ENCODE measurements around the gene HERPUD1.

The HERPUD1 gene

DNA sequence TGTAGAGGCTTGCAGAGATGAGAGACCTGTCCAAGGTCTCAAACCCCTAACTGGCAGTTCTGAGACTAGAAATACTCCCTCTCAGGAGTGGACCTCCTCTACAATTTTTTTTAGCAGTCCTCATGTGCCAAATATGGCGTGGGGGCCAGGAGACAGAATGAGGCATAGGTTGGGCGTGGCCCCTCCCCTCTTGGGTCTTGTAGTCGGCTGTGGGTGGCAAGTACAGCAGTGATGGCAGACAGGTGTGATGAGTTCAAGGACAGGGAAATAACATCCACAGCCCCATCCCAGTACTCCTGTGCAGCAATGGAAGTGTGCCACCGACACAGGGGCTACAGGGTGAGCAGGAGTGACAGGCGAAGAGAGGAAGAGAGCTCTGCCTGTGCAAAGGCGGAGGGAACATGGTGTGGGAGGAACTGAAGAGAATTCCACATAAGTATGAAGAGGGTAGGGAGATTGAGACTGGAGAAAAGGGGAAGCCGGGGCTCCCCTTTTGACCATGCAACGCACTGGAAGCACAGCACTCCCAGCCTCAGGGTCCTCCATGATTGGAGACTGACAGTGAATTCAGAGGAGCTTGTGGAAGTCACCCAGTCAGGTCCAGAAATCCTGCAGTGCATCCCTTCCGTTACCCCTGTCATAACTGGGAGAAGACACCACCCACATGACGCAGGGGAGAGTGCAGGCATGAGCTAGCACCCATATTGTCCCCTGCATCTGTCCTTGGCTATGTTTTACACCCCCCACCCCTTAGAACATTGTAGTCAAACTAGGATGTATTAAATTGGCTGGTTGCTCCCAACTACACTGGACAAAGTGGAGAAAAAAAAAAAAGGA is 15.0 kb downstream of the HERPUD1 start:
- H3K27ac ChIP-seq = no peak overlapping the region
- TF ChIP-seq, protein P1, sequence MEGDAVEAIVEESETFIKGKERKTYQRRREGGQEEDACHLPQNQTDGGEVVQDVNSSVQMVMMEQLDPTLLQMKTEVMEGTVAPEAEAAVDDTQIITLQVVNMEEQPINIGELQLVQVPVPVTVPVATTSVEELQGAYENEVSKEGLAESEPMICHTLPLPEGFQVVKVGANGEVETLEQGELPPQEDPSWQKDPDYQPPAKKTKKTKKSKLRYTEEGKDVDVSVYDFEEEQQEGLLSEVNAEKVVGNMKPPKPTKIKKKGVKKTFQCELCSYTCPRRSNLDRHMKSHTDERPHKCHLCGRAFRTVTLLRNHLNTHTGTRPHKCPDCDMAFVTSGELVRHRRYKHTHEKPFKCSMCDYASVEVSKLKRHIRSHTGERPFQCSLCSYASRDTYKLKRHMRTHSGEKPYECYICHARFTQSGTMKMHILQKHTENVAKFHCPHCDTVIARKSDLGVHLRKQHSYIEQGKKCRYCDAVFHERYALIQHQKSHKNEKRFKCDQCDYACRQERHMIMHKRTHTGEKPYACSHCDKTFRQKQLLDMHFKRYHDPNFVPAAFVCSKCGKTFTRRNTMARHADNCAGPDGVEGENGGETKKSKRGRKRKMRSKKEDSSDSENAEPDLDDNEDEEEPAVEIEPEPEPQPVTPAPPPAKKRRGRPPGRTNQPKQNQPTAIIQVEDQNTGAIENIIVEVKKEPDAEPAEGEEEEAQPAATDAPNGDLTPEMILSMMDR (conservative IDR thresholded peaks at IDR 0.05) = no peak

DNA sequence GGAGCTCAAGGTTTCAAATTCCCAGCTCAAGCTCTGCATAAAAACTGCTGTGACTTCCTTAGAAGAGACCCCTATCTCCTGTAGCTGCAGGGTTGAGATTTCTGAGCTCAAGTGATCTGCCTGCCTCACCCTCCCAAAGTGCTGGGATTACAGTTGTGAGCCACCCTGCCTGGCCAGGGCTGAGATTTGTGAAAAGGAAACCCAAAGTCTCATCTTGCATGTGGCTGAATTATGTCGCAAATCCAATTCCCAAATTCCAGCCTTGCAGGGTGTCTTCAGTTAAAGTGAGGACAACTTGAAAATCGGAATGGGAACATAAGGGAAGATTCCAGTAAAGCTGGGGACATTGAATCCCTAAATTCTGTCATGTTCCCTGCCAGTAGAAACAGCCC is 15.7 kb downstream of the HERPUD1 start:
- no peak overlapping the region for H3K27ac ChIP-seq
- TF ChIP-seq, protein P1 (conservative IDR thresholded peaks at IDR 0.05) = no peak

DNA sequence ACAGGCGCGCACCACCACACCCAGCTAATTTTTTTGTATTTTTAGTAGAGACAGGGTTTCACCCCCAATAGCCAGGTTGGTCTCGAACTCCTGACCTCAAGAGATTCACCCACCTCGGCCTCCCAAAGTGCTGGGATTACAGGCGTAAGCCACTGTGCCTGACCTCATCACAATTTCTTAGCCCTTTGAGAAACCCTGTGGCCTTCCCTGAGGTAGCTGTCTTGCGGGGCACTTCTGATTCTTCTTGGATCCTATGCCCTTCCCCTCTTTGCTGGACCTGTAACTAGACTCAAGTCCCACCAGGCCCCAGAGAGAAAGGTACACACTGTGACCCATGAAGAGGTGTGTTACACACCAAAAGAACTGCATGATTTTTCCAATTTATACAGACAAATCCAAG is 16.3 kb downstream of the HERPUD1 start:
- no peak overlapping the region for H3K27ac ChIP-seq
- TF ChIP-seq, protein P1 (conservative IDR thresholded peaks at IDR 0.05) = no peak

DNA sequence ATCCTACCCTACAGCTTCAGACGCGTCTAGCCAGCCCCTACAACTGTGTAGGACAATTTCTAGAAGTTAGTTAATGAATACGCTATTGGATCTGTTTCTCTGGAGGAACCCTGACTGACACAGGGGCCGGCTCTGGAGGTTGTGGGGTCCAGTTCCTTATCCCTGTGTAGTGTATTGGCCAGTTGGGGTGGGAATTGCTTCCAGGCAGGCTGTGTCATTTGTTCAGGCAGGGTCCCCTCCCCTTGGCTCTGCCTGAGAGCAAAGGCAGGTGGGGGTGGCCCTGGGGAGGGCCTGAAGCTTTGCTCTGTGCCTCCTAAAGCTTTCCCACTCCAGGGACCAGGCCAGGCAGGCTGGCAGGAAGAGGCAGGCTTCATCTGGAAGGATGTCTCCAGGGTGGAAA is 18.1 kb downstream of the HERPUD1 start:
- no peak overlapping the region for H3K27ac ChIP-seq
- TF ChIP-seq, protein P1 (conservative IDR thresholded peaks at IDR 0.05) = no peak

DNA sequence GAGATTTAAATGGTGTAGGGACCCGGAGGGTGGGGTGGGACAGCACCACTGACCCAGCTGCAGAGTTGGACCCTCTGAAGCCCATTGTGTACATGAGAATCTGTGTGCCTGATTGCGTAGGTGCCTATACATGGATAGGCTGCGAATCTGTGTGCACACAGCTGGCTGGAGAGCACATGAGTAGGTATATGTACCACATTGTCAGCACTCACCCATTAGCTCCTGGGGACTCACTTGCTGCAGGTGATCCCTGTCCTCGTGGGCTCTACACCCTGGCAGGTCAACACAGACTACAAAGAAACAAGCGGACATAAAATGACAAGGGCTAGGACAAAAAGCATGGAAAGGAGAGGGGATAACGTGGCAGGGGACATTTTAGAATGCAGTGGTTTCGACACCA is 18.5 kb downstream of the HERPUD1 start:
- TF ChIP-seq, protein P1 (conservative IDR thresholded peaks at IDR 0.05) = no peak
- no peak overlapping the region for H3K27ac ChIP-seq

DNA sequence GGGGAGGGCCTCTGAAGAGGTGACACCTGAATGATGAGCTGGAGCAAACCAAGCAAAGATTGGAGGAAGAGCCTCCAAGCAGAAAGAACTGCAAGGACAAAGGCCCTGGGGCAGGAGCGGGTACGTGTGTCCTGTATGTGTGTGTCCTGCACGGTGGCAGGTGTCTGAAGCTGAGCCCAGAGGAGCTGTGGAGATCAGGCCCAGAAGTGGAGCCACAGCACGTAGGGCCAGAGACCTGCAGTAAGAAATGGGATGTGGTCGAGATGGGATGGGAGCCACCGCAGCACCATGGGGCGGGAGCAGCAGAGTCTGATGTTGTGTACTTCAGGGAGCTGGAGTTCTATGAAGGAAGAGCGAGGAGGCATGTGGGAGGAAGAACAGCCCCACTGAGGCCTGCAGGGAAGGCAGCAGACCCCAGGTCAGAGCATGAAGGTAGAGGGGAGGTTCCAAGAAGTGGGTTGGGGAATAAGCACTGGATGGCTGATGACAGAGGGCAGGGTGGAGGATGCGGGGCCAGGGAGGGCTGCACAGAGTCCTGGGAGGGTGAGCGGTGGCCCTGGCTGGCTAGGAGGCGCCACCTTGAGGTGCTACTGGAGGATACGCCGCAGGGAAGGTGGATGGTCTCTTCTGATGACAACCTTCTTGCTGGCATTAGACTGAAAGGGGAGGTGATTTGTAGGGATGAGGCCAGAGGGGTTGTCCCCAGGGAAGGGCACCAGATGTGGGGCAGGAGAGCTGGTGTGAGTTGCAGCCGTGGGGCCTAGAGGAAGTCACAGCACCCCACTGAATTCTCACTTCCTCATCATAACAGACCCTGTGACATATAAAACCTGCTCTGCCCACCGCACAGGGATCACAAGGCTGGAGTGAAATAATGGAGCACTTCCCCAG is 19.2 kb downstream of the HERPUD1 start:
- H3K27ac ChIP-seq = no peak overlapping the region
- TF ChIP-seq, protein P1 (conservative IDR thresholded peaks at IDR 0.05) = peak; percentile 60

DNA sequence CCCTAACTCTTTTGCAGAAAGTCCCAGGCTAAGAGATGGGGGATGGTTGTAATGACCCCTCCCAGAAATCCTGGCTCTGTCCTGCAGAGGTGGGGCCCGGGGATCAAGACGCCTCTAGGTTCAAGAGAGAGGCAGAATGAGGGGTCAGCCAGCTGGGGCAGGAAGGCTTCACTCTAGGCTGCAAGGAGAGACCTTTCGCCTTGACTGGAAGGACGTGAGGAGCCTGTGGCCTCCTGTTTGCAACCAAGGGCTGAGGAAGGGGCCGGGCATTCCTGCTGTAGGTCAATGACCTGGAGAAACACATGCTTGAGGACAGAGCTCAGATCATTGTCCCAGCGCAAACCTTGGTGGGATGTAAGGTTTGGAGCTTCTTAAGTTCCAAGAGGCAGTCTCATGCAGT is 21.1 kb downstream of the HERPUD1 start:
- TF ChIP-seq, protein P1 (conservative IDR thresholded peaks at IDR 0.05) = no peak
- no peak overlapping the region for H3K27ac ChIP-seq
